IMR-90 (cell line): ENCODE data around the gene UBE2S.

Source experiments
- MAFK ChIP-seq: IDR thresholded peaks from 2 replicates; pipeline ENCODE4 v1.6.1; 2012; ENCODE audit warnings: low read depth, low read length, improper control_type of control experiment
- POLR2A ChIP-seq: IDR thresholded peaks from 2 replicates; pipeline ENCODE4 v1.6.1; 2012; ENCODE audit warnings: mild to moderate bottlenecking, low read depth, low read length
- RAD21 ChIP-seq: IDR thresholded peaks from 2 replicates; pipeline ENCODE4 v1.6.1; 2012; ENCODE audit warnings: low read length, improper control_type of control experiment
- RFX5 ChIP-seq: IDR thresholded peaks from 2 replicates; pipeline ENCODE4 v1.8.0; 2012; ENCODE audit warnings: low read depth, mild to moderate bottlenecking, low read length, moderate library complexity
- TF ChIP-seq, protein P1 (sequence below): fragments of 150-350 bp; IDR thresholded peaks from 2 replicates; pipeline ENCODE4 v1.6.1; 2017; ENCODE audit warnings: mild to moderate bottlenecking, antibody characterized with exemption, low read length, low read depth
- TF ChIP-seq, protein P2 (sequence below): conservative IDR thresholded peaks from 2 replicates; pipeline ENCODE4 v1.5.1; 2012; ENCODE audit warnings: mild to moderate bottlenecking, low read depth, low read length, improper control_type of control experiment

DNA sequence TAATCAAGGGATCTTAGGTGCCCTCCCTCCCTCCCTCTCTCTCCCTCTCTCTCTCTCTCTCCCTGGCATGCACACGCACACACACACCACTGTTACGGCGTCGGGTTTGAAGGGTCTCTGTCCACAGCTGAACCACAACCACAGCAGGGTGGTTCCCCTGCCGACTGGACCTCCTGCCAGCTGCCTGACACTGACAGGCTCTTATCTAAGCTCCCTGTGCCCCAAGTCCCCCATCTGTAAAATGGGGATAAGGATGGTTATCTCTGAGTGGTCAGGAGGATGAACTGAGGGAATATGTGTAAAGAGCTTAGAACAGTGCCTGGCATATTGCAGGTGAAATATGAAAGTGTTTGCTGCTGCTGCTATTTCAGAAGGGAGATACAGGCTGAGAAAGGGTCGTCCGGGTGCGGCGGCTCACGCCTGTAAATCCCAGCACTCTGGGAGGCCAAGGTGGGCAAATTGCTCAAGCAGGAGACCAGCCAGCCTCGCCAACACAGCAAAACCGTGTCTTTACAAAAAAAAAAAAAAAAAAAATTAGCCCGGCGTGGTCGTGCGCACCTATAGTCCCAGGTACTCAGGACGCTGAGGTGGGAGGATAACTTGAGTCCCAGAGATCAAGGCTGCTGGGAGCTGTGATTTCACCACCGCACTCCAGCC lies 36.4 kb upstream of the UBE2S start:
- TF ChIP-seq, protein P1, sequence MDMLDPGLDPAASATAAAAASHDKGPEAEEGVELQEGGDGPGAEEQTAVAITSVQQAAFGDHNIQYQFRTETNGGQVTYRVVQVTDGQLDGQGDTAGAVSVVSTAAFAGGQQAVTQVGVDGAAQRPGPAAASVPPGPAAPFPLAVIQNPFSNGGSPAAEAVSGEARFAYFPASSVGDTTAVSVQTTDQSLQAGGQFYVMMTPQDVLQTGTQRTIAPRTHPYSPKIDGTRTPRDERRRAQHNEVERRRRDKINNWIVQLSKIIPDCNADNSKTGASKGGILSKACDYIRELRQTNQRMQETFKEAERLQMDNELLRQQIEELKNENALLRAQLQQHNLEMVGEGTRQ: no peak
- TF ChIP-seq MAFK (no peak), RFX5 (no peak), POLR2A (no peak), RAD21 (no peak)
- TF ChIP-seq, protein P2, sequence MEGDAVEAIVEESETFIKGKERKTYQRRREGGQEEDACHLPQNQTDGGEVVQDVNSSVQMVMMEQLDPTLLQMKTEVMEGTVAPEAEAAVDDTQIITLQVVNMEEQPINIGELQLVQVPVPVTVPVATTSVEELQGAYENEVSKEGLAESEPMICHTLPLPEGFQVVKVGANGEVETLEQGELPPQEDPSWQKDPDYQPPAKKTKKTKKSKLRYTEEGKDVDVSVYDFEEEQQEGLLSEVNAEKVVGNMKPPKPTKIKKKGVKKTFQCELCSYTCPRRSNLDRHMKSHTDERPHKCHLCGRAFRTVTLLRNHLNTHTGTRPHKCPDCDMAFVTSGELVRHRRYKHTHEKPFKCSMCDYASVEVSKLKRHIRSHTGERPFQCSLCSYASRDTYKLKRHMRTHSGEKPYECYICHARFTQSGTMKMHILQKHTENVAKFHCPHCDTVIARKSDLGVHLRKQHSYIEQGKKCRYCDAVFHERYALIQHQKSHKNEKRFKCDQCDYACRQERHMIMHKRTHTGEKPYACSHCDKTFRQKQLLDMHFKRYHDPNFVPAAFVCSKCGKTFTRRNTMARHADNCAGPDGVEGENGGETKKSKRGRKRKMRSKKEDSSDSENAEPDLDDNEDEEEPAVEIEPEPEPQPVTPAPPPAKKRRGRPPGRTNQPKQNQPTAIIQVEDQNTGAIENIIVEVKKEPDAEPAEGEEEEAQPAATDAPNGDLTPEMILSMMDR: no peak
